WTC11 (cell line): ENCODE results near the gene IL36B. TPM values are rescaled to one million over a fixed set of nuclear protein-coding genes. Genes with fewer than 3 reads are reported as not detected.

Experiments
- ATAC-seq: fragments of 200-7000 bp; cut with Tn5 transposase; 2 replicates; pipeline ENCODE4 v1.10.0; 2021; ENCODE audit warnings: mild to moderate bottlenecking, moderate library complexity
- CTCF ChIA-PET: fragments of 300-600 bp; sonication (Branson Sonifier 250); formaldehyde crosslinking; loops from one replicate; lab custom pipeline; 2021; ENCODE audit warnings: antibody characterized with exemption; lab: Charles Lee
- POLR2A ChIA-PET: fragments of 350-600 bp; sonication (Branson Sonifier 250); formaldehyde crosslinking; loops from one replicate; lab custom pipeline; 2021; ENCODE audit warnings: antibody characterized with exemption; lab: Charles Lee
- DNase-seq: peaks from one replicate; pipeline ENCODE4 v3.0.0; 2021; ENCODE audit warnings: low spot score
- H3K27ac Mint-ChIP-seq: 2 replicates; pipeline ENCODE4 v1.8.0; 2021; ENCODE audit warnings: mixed read lengths
- H3K27me3 Mint-ChIP-seq: 2 replicates; pipeline ENCODE4 v1.8.0; 2021; ENCODE audit warnings: low read depth, mild to moderate bottlenecking, moderate library complexity, mixed read lengths
- H3K36me3 Mint-ChIP-seq: 2 replicates; pipeline ENCODE4 v1.8.0; 2021; ENCODE audit warnings: mixed read lengths
- H3K4me1 Mint-ChIP-seq: 2 replicates; pipeline ENCODE4 v1.8.0; 2022; ENCODE audit warnings: mixed read lengths
- H3K4me3 Mint-ChIP-seq: 2 replicates; pipeline ENCODE4 v1.8.0; 2021; ENCODE audit warnings: mild to moderate bottlenecking, moderate library complexity, mixed read lengths
- H3K9me3 Mint-ChIP-seq: 2 replicates; pipeline ENCODE4 v1.8.0; 2021; ENCODE audit warnings: mixed read lengths
- ARID4B ChIP-seq: sonication (generic); formaldehyde crosslinking; IDR thresholded peaks from 2 replicates; pipeline ENCODE4 v1.8.0; 2023; ENCODE audit warnings: missing genetic modification reagents, mild to moderate bottlenecking, borderline replicate concordance
- ATF6 ChIP-seq: sonication (generic); formaldehyde crosslinking; IDR thresholded peaks from 2 replicates; pipeline ENCODE4 v1.8.1; 2023; ENCODE audit warnings: mild to moderate bottlenecking, missing genetic modification reagents
- CREB1 ChIP-seq: sonication (generic); formaldehyde crosslinking; IDR thresholded peaks from 2 replicates; pipeline ENCODE4 v1.8.0; 2023; ENCODE audit warnings: mild to moderate bottlenecking, missing genetic modification reagents
- CREM ChIP-seq: sonication (generic); formaldehyde crosslinking; IDR thresholded peaks from 2 replicates; pipeline ENCODE4 v1.8.1; 2022; ENCODE audit warnings: mild to moderate bottlenecking, missing genetic modification reagents, moderate library complexity
- E2F1 ChIP-seq: sonication (generic); formaldehyde crosslinking; IDR thresholded peaks from 2 replicates; pipeline ENCODE4 v1.8.0; 2022; ENCODE audit warnings: mild to moderate bottlenecking, missing genetic modification reagents
- E2F4 ChIP-seq: sonication (generic); formaldehyde crosslinking; IDR thresholded peaks from 2 replicates; pipeline ENCODE4 v1.8.1; 2022; ENCODE audit warnings: low read depth, mild to moderate bottlenecking, moderate library complexity, missing genetic modification reagents, borderline replicate concordance
- ESRRA ChIP-seq: sonication (generic); formaldehyde crosslinking; IDR thresholded peaks from 2 replicates; pipeline ENCODE4 v1.8.1; 2022; ENCODE audit warnings: mild to moderate bottlenecking, missing genetic modification reagents, borderline replicate concordance
- IRF2 ChIP-seq: sonication (generic); formaldehyde crosslinking; IDR thresholded peaks from 2 replicates; pipeline ENCODE4 v1.8.0; 2022; ENCODE audit warnings: low read depth, missing genetic modification reagents, borderline replicate concordance
- JAZF1 ChIP-seq: fragments of 250-450 bp; sonication (Bioruptor Pico); IDR thresholded peaks from 2 replicates; pipeline ENCODE4 v1.9.0; 2021; ENCODE audit warnings: moderate library complexity, mild to moderate bottlenecking, inconsistent platforms
- MXD4 ChIP-seq: fragments of 250-450 bp; sonication (Bioruptor Pico); IDR thresholded peaks from 2 replicates; pipeline ENCODE4 v1.8.0; 2021; ENCODE audit warnings: mild to moderate bottlenecking, moderate library complexity, borderline replicate concordance
- NFE2L1 ChIP-seq: sonication (generic); formaldehyde crosslinking; IDR thresholded peaks from 2 replicates; pipeline ENCODE4 v1.8.1; 2023; ENCODE audit warnings: missing genetic modification reagents
- NFYB ChIP-seq: sonication (generic); formaldehyde crosslinking; conservative IDR thresholded peaks from 2 replicates; pipeline ENCODE4 v1.8.0; 2022; ENCODE audit warnings: low read depth, missing genetic modification reagents
- NR2C2 ChIP-seq: sonication (generic); formaldehyde crosslinking; IDR thresholded peaks from 2 replicates; pipeline ENCODE4 v1.8.0; 2022; ENCODE audit warnings: mild to moderate bottlenecking, missing genetic modification reagents
- NR3C1 ChIP-seq: sonication (generic); formaldehyde crosslinking; conservative IDR thresholded peaks from 2 replicates; pipeline ENCODE4 v1.8.1; 2023; ENCODE audit warnings: low read depth, mild to moderate bottlenecking, missing genetic modification reagents
- OVOL2 ChIP-seq: fragments of 250-450 bp; sonication (Bioruptor Pico); IDR thresholded peaks from 2 replicates; pipeline ENCODE4 v1.9.0; 2021; ENCODE audit warnings: mild to moderate bottlenecking, borderline replicate concordance
- SMAD3 ChIP-seq: sonication (generic); formaldehyde crosslinking; IDR thresholded peaks from 2 replicates; pipeline ENCODE4 v1.8.0; 2022; ENCODE audit warnings: missing genetic modification reagents, mild to moderate bottlenecking, borderline replicate concordance
- TEAD4 ChIP-seq: sonication (generic); formaldehyde crosslinking; IDR thresholded peaks from 2 replicates; pipeline ENCODE4 v1.8.0; 2022; ENCODE audit warnings: mild to moderate bottlenecking, missing genetic modification reagents
- ZNF138 ChIP-seq: sonication (generic); formaldehyde crosslinking; conservative IDR thresholded peaks from 2 replicates; pipeline ENCODE4 v1.8.1; 2022; ENCODE audit warnings: mild to moderate bottlenecking, moderate library complexity, missing genetic modification reagents
- total RNA-seq: library from RNA; stranded (reverse); gene quantifications from 3 replicates; pipeline ENCODE4 v1.2.3, GENCODE V29; 2021
- TF ChIP-seq, protein P1 (sequence below): sonication (generic); formaldehyde crosslinking; IDR thresholded peaks from 2 replicates; pipeline ENCODE4 v1.8.1; 2023; ENCODE audit warnings: mild to moderate bottlenecking, missing genetic modification reagents
- TF ChIP-seq, protein P2 (sequence below): sonication (generic); formaldehyde crosslinking; IDR thresholded peaks from 2 replicates; pipeline ENCODE4 v1.8.1; 2023; ENCODE audit warnings: mild to moderate bottlenecking, missing genetic modification reagents, moderate library complexity
- TF ChIP-seq, protein P3 (sequence below): sonication (generic); formaldehyde crosslinking; conservative IDR thresholded peaks from 2 replicates; pipeline ENCODE4 v1.8.1; 2023; ENCODE audit warnings: mild to moderate bottlenecking, low read depth, missing genetic modification reagents, moderate library complexity

The IL36B gene
- total RNA-seq, 1 experiment from 2014 or later: not detected

DNA sequence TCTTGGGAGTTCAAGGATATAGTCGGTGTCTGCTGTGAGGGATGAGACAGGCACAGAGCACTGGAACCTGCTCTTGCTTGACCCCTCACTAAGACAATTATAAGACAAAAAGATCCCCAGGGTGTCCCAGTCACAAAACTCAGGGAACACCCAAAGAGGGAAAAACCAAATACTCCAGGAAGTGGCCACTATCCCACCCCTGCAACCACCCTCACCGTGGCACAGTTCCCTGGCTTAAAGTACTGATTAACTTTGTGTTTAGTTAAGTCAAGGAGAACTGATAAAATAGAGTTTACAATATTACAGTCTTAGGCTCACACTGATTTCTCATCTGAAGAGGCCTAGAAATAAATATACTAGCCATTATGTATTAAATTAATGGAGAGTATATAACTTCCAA is 13.5 kb downstream of the IL36B start:
- H3K4me1 Mint-ChIP-seq: no peaks in the 10 kb centered on the region
- CTCF ChIA-PET: no interaction called here
- ATAC-seq: no peak
- POLR2A ChIA-PET: no interaction called here
- H3K36me3 Mint-ChIP-seq: no peaks in the 10 kb centered on the region
- TF ChIP-seq CREB1 (CRISPR knock-in tag) (no peak), NR3C1 (CRISPR knock-in tag) (no peak), CREM (CRISPR knock-in tag) (no peak), MXD4 (no peak)
- TF ChIP-seq, protein P1, sequence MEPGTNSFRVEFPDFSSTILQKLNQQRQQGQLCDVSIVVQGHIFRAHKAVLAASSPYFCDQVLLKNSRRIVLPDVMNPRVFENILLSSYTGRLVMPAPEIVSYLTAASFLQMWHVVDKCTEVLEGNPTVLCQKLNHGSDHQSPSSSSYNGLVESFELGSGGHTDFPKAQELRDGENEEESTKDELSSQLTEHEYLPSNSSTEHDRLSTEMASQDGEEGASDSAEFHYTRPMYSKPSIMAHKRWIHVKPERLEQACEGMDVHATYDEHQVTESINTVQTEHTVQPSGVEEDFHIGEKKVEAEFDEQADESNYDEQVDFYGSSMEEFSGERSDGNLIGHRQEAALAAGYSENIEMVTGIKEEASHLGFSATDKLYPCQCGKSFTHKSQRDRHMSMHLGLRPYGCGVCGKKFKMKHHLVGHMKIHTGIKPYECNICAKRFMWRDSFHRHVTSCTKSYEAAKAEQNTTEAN (CRISPR knock-in tag): no peak
- no peak overlapping the region for H3K27ac Mint-ChIP-seq
- peaks cover 8% of the 10 kb centered on the region for H3K27me3 Mint-ChIP-seq
- no peak for DNase-seq
- no peak overlapping the region for H3K4me3 Mint-ChIP-seq
- H3K9me3 Mint-ChIP-seq: peaks cover 7% of the 10 kb centered on the region; the same call in 1 of the 2 replicates

DNA sequence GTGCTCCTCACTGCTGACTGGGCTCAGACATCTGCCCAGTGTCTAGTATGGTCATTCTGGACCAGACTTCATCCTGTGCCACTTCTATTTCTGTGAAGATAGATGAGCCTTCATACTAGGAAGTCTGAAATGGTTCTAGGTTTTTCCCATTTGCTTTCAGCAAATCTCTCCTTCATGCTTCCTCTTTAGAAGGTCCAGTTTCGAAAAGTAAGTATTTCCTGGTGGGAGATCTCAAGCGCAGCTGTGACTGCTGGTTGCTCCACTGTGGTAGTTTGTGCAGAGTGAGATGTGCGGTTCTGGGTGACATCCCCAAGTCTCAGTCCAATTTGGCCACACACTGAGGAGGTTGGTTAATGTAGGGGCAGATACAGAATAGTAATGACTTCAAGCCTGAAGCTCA is 14.4 kb downstream of the IL36B start:
- peaks cover 13% of the 10 kb centered on the region for H3K27me3 Mint-ChIP-seq
- TF ChIP-seq ZNF138 (no peak), E2F1 (CRISPR knock-in tag) (no peak), ATF6 (no peak), OVOL2 (CRISPR knock-in tag) (no peak), NR2C2 (CRISPR knock-in tag) (no peak), ARID4B (no peak), TEAD4 (CRISPR knock-in tag) (no peak), NFE2L1 (CRISPR knock-in tag) (no peak), ESRRA (no peak), E2F4 (CRISPR knock-in tag) (no peak), NFYB (CRISPR knock-in tag) (no peak), SMAD3 (no peak), JAZF1 (CRISPR knock-in tag) (no peak), IRF2 (CRISPR knock-in tag) (no peak)
- TF ChIP-seq, protein P2, sequence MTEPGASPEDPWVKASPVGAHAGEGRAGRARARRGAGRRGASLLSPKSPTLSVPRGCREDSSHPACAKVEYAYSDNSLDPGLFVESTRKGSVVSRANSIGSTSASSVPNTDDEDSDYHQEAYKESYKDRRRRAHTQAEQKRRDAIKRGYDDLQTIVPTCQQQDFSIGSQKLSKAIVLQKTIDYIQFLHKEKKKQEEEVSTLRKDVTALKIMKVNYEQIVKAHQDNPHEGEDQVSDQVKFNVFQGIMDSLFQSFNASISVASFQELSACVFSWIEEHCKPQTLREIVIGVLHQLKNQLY: no peak
- TF ChIP-seq, protein P3, sequence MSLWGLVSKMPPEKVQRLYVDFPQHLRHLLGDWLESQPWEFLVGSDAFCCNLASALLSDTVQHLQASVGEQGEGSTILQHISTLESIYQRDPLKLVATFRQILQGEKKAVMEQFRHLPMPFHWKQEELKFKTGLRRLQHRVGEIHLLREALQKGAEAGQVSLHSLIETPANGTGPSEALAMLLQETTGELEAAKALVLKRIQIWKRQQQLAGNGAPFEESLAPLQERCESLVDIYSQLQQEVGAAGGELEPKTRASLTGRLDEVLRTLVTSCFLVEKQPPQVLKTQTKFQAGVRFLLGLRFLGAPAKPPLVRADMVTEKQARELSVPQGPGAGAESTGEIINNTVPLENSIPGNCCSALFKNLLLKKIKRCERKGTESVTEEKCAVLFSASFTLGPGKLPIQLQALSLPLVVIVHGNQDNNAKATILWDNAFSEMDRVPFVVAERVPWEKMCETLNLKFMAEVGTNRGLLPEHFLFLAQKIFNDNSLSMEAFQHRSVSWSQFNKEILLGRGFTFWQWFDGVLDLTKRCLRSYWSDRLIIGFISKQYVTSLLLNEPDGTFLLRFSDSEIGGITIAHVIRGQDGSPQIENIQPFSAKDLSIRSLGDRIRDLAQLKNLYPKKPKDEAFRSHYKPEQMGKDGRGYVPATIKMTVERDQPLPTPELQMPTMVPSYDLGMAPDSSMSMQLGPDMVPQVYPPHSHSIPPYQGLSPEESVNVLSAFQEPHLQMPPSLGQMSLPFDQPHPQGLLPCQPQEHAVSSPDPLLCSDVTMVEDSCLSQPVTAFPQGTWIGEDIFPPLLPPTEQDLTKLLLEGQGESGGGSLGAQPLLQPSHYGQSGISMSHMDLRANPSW (CRISPR knock-in tag): no peak

More for the DNA sequence above, 14.4 kb downstream of the IL36B start:
- ChIA-PET POLR2A (no interaction called here), CTCF (interaction anchor here (0.6 kb wide), 1 partner anchor 49 kb away, joined by 3 read pairs; no protein-coding TSS in a partner anchor)
- DNase-seq (no peak), ATAC-seq (no peak)
- Mint-ChIP-seq H3K4me3 (no peak overlapping the region), H3K4me1 (no peaks in the 10 kb centered on the region), H3K27ac (no peak overlapping the region), H3K36me3 (no peaks in the 10 kb centered on the region), H3K9me3 (peaks cover 7% of the 10 kb centered on the region; the same call in 1 of the 2 replicates)
